HepG2 (cell line): ENCODE data around the gene ARFGAP2. TPM values are rescaled to one million over a fixed set of nuclear protein-coding genes. Genes with fewer than 3 reads are reported as not detected.

Source experiments
- ATAC-seq: fragments of 200-7000 bp; cut with Tn5 transposase; 3 replicates; pipeline ENCODE4 v1.9.1; 2020; ENCODE audit warnings: mild to moderate bottlenecking, moderate library complexity
- BruUV-seq: library from RNA; stranded (reverse); fragments of 400-500 nt; replicated peaks from 2 replicates; lab custom pipeline; 2021; lab: Mats Ljungman, UMichigan
- CTCF ChIA-PET: fragments of 300-600 bp; formaldehyde crosslinking; extraction: SDS; loops from one replicate; lab custom pipeline; 2021; ENCODE audit warnings: low total read pairs, inconsistent platforms, low intra/inter-chr PET ratio; lab: Yijun Ruan, JAX
- POLR2A ChIA-PET: fragments of 350-600 bp; sonication (Branson Sonifier 250); formaldehyde crosslinking; loops from one replicate; lab custom pipeline; 2020; ENCODE audit warnings: antibody characterized with exemption, inconsistent platforms; lab: Yijun Ruan, JAX
- DNase-seq: peaks from one replicate; pipeline ENCODE4 v3.0.0-alpha.2; 2015; ENCODE audit warnings: low spot score
- FAIRE-seq: peaks from 3 replicates; lab custom pipeline; 2011; peaks lifted over from hg19 to GRCh38; lab: Jason Lieb, UNC
- H2AFZ ChIP-seq: one replicate; pipeline ENCODE4 v1.6.1; 2011; ENCODE audit warnings: low read length, inconsistent platforms
- H3K27ac ChIP-seq: fragments of 300-600 bp; 3 replicates; pipeline ENCODE4 v1.8.0; 2011; ENCODE audit warnings: mixed run types, mild to moderate bottlenecking, mixed read lengths, low read length, inconsistent platforms; ENCODE audit not compliant: insufficient read depth; ENCODE audit errors: extremely low read length
- H3K27me3 ChIP-seq, 2 experiments: fragments of 200-600 bp in 1 of 2; 2 replicates in 1 of 2; 3 replicates in 1 of 2; pipeline versions ENCODE4 v1.6.0 to v1.8.0; 2011; ENCODE audit warnings: low read length in 2 of 2, mild to moderate bottlenecking in 2 of 2, moderate library complexity in 2 of 2, inconsistent platforms in 1 of 2; ENCODE audit not compliant: insufficient read depth in 2 of 2, control insufficient read depth in 1 of 2
- H3K36me3 ChIP-seq, 2 experiments: fragments of 200-600 bp in 1 of 2; replicated peaks in 1 of 2; 2 replicates in 1 of 2; 3 replicates in 1 of 2; pipeline versions ENCODE4 v1.5.1 to v1.8.0; 2011; ENCODE audit warnings: low read length in 2 of 2, inconsistent platforms in 1 of 2; ENCODE audit not compliant: insufficient read depth in 2 of 2, control insufficient read depth in 1 of 2
- H3K4me1 ChIP-seq: 2 replicates; pipeline ENCODE4 v1.5.1; 2012; ENCODE audit warnings: low read length, inconsistent platforms; ENCODE audit not compliant: insufficient read depth
- H3K4me2 ChIP-seq: 2 replicates; pipeline ENCODE4 v1.6.0; 2011; ENCODE audit warnings: low read depth, low read length, inconsistent platforms
- H3K4me3 ChIP-seq, 3 experiments: fragments of 200-600 bp in 1 of 3; sonication (generic), shearing (Covaris generic) in 1 of 3; replicated peaks in 1 of 3; 2 replicates each; pipeline ENCODE4 v1.5.1; 2011 to 2016; ENCODE audit warnings: low read length in 3 of 3, inconsistent platforms in 2 of 3, low read depth in 2 of 3, mild to moderate bottlenecking in 2 of 3, control low read depth in 1 of 3, mixed read lengths in 1 of 3; ENCODE audit not compliant: insufficient read depth in 1 of 3
- H3K79me2 ChIP-seq: one replicate; pipeline ENCODE4 v1.6.1; 2011; ENCODE audit warnings: low read length, inconsistent platforms; ENCODE audit not compliant: insufficient read depth
- H3K9ac ChIP-seq: 2 replicates; pipeline ENCODE4 v1.6.0; 2011; ENCODE audit warnings: mild to moderate bottlenecking, low read depth, low read length, inconsistent platforms; ENCODE audit not compliant: insufficient read depth
- H3K9me3 ChIP-seq: 2 replicates; pipeline ENCODE4 v1.5.1; 2012; ENCODE audit warnings: mild to moderate bottlenecking, low read length
- H4K20me1 ChIP-seq: 2 replicates; pipeline ENCODE4 v1.6.0; 2011; ENCODE audit warnings: inconsistent platforms, mild to moderate bottlenecking, low read length, moderate library complexity; ENCODE audit not compliant: insufficient read depth
- DZIP1 ChIP-seq: sonication (generic); formaldehyde crosslinking; IDR thresholded peaks from 2 replicates; pipeline ENCODE4 v1.5.0; 2020; ENCODE audit warnings: mild to moderate bottlenecking, missing genetic modification reagents
- FOXO1 ChIP-seq: sonication (generic); formaldehyde crosslinking; IDR thresholded peaks from 2 replicates; pipeline ENCODE4 v1.4.0; 2020; ENCODE audit warnings: missing genetic modification reagents
- HNF4A ChIP-seq: sonication (generic); formaldehyde crosslinking; IDR thresholded peaks from 2 replicates; pipeline ENCODE4 v1.4.0; 2020; ENCODE audit warnings: missing genetic modification reagents
- IRF9 ChIP-seq: sonication (generic); formaldehyde crosslinking; IDR thresholded peaks from 2 replicates; pipeline ENCODE4 v1.8.0; 2022; ENCODE audit warnings: missing genetic modification reagents, mild to moderate bottlenecking, borderline replicate concordance
- RAD21 ChIP-seq: fragments of 450-650 bp; formaldehyde crosslinking; IDR thresholded peaks from 2 replicates; pipeline ENCODE4 v1.5.0; 2020; ENCODE audit warnings: mild to moderate bottlenecking
- SRSF9 ChIP-seq: fragments of 200-400 bp; formaldehyde crosslinking; IDR thresholded peaks from 2 replicates; pipeline ENCODE4 v1.6.1; 2018; ENCODE audit warnings: borderline replicate concordance, mild to moderate bottlenecking, low read depth, low read length; ENCODE audit not compliant: insufficient read depth, poor library complexity, severe bottlenecking
- ZNF180 ChIP-seq: sonication (generic); formaldehyde crosslinking; IDR thresholded peaks from 2 replicates; pipeline ENCODE4 v1.4.0; 2020; ENCODE audit warnings: low read depth, missing genetic modification reagents, borderline replicate concordance
- ZNF232 ChIP-seq: sonication (generic); formaldehyde crosslinking; IDR thresholded peaks from 2 replicates; pipeline ENCODE4 v1.4.0; 2020; ENCODE audit warnings: missing genetic modification reagents, borderline replicate concordance
- WGBS: methylation state at CpG from one replicate; pipeline ENCODE4 v1.1.6; 2017; ENCODE audit warnings: low lambda C conversion rate; 5-methylcytosine and 5-hydroxymethylcytosine counted together
- in situ Hi-C: cut with HindIII; loops from 2 replicates; pipeline ENCODE4 v1.10.0; 2017; ENCODE audit warnings: low pct_unique_long_range_greater_than_20kb; ENCODE audit not compliant: extremely low pct_ligation_motif_present
- intact Hi-C: fragments of 100-400 bp; cut with micrococcal nuclease; formaldehyde crosslinking; loops from one replicate; pipeline ENCODE4 v1.10.0; 2022; ENCODE audit not compliant: unreplicated experiment
- polyA plus RNA-seq, 8 experiments: library from polyadenylated mRNA; depleted of rRNA in 3 of 8; stranded (reverse) in 7 of 8; unstranded in 1 of 8; fragments of >200 nt; fragmentation: Illumina TruSeq in 4 of 8; extraction: Trizol in 4 of 8; gene quantifications; 2 replicates each; pipeline versions ENCODE4 v1.2.1 to v1.2.3, GENCODE V29; 2011 to 2016; ENCODE audit warnings: low read depth in 4 of 8, missing spikeins in 1 of 8, mixed read lengths in 1 of 8; ENCODE audit not compliant: insufficient read depth in 1 of 8
- total RNA-seq, 5 experiments: library from RNA; depleted of rRNA; stranded (reverse); fragments of >200 nt; fragmentation: Illumina TruSeq; extraction: Trizol; gene quantifications; 2 replicates each; pipeline ENCODE4 v1.2.3, GENCODE V29; 2016; ENCODE audit warnings: low read depth in 1 of 5
- TF ChIP-seq, protein P1 (sequence below): sonication (generic); formaldehyde crosslinking; IDR thresholded peaks from 2 replicates; pipeline ENCODE4 v1.4.0; 2020; ENCODE audit warnings: missing genetic modification reagents, borderline replicate concordance
- TF ChIP-seq, protein P2 (sequence below): sonication (generic); formaldehyde crosslinking; IDR thresholded peaks from 2 replicates; pipeline ENCODE4 v1.8.0; 2022; ENCODE audit warnings: missing genetic modification reagents, low read depth, mild to moderate bottlenecking, borderline replicate concordance

ARFGAP2 gene
- total and polyA plus RNA-seq, 2 of the 13 experiments (the other 11 are each of a cell fraction or from before 2014, with no cell fraction given), result 32.3 to 75.3 TPM

DNA sequence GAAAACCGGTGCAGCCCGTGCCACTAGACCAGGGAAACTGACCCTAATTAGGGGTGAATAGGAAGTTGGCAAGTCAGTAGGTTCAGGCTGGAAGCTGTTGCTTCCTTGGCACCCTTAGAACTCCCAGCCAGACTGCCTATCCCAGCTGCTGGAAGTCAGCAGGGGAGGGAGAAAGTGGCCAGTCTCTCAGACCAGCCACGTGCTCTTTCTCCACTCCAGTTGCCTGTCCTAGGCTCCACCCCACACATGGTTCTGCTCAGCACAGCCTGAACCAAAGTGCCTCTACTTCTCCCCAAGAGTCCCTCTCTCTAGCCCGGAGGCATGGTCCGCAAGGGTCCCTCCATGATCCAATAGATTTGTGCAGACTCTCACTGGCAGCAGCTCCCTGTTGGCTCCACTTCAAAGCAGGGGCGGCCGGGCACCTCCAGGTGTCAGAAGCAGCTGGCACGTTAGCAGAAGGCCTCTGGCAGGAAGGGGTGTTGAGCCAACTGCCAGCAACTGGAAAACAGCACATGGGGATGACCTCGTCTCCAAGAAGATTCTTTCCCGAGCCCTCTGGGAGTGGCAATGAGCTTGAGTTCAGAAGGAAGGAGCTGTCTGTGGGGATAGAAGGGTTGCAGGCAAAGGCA, 27.7 kb downstream of the ARFGAP2 start:
- no peak overlapping the region for H3K4me3 ChIP-seq
- H3K27ac ChIP-seq, result no peak overlapping the region
- H2AFZ ChIP-seq, result no peak overlapping the region
- ATAC-seq, result no peak
- TF ChIP-seq, protein P1, sequence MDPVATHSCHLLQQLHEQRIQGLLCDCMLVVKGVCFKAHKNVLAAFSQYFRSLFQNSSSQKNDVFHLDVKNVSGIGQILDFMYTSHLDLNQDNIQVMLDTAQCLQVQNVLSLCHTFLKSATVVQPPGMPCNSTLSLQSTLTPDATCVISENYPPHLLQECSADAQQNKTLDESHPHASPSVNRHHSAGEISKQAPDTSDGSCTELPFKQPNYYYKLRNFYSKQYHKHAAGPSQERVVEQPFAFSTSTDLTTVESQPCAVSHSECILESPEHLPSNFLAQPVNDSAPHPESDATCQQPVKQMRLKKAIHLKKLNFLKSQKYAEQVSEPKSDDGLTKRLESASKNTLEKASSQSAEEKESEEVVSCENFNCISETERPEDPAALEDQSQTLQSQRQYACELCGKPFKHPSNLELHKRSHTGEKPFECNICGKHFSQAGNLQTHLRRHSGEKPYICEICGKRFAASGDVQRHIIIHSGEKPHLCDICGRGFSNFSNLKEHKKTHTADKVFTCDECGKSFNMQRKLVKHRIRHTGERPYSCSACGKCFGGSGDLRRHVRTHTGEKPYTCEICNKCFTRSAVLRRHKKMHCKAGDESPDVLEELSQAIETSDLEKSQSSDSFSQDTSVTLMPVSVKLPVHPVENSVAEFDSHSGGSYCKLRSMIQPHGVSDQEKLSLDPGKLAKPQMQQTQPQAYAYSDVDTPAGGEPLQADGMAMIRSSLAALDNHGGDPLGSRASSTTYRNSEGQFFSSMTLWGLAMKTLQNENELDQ (CRISPR knock-in tag), result no peak
- no peak for TF ChIP-seq ZNF180
- no peak for TF ChIP-seq IRF9
- no peak for TF ChIP-seq FOXO1 (CRISPR knock-in tag)
- no peak for TF ChIP-seq ZNF232 (CRISPR knock-in tag)
- TF ChIP-seq, protein P2, sequence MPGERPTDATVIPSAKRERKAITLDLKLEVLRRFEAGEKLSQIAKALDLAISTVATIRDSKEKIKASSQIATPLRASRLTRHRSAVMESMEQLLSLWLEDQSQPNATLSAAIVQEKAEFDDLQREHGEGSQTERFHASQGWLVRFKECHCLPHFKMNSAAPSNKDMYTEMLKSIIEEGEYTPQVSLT (CRISPR knock-in tag), result no peak
- TF ChIP-seq HNF4A, result no peak
- TF ChIP-seq SRSF9, result no peak
- no peak for TF ChIP-seq DZIP1 (CRISPR knock-in tag)
- TF ChIP-seq RAD21 (CRISPR knock-in tag), result no peak
- H3K4me1 ChIP-seq, result no peaks in the 10 kb centered on the region
- H3K36me3 ChIP-seq, result peaks cover 0 to 3% of the 10 kb centered on the region in 2 experiments; a peak in 2 of 5 replicates
- no TSS peak for BruUV-seq
- POLR2A ChIA-PET, result no interaction called here
- H4K20me1 ChIP-seq, result no peaks in the 10 kb centered on the region
- CTCF ChIA-PET, result no interaction called here
- H3K4me2 ChIP-seq, result no peak overlapping the region
- H3K9me3 ChIP-seq, result no peaks in the 10 kb centered on the region
- H3K79me2 ChIP-seq, result no peaks in the 10 kb centered on the region
- H3K9ac ChIP-seq, result no peak overlapping the region
- 93% methylated on average over 9 of the region's 10 CpGs for WGBS
- DNase-seq, result no peak
- FAIRE-seq, result no peak
- intact Hi-C loops (no loop called here), in situ Hi-C loops (no loop called here)
- no peaks in the 10 kb centered on the region for H3K27me3 ChIP-seq
